Measurements from ENCODE around the gene WNT1. TPM values are rescaled to one million over a fixed set of nuclear protein-coding genes. Genes with fewer than 3 reads are reported as not detected.

WNT1 gene
- polyA plus RNA-seq, 3 donors, result 0.33 TPM; not detected in 2

- Histone ChIP-seq H3K9ac (ENCODE audit: insufficient read depth, low read length, poor library complexity, severe bottlenecking) (no peak overlapping the region), H2AFZ (ENCODE audit: insufficient read depth, low read depth, low read length, poor library complexity, severe bottlenecking) (no peak overlapping the region), H4K20me1 (ENCODE audit: insufficient read depth, low read length) (peaks cover 95% of the 10 kb centered on the region), H3K27me3 (ENCODE audit: control insufficient read depth in 2 of 2, insufficient read depth in 2 of 2, low read length in 2 of 2) (no peaks in the 10 kb centered on the region), H3K4me2 (replicated peaks; ENCODE audit: extremely low read depth, low read length, poor library complexity, severe bottlenecking) (no peak overlapping the region), H3K27ac (ENCODE audit: low read depth in 1 of 2, low read length in 2 of 2) (peak overlapping the region in 1 of 2 donors; percentile 40), H3K79me2 (ENCODE audit: insufficient read depth, low read length) (peaks cover 17% of the 10 kb centered on the region), H3K4me1 (ENCODE audit: control insufficient read depth in 1 of 2, insufficient read depth in 2 of 2, low read length in 2 of 2) (peaks cover 29 to 30% of the 10 kb centered on the region in 2 donors), H3K4me3 (replicated peaks in 1 of 3; ENCODE audit: low read depth in 2 of 3, low read length in 3 of 3) (no peak overlapping the region), H3K9me3 (replicated peaks in 1 of 2; ENCODE audit: control insufficient read depth in 1 of 2, insufficient read depth in 1 of 2, low read length in 2 of 2) (no peaks in the 10 kb centered on the region), H3K36me3 (replicated peaks in 1 of 2; ENCODE audit: control insufficient read depth in 1 of 2, insufficient read depth in 2 of 2, low read length in 2 of 2) (peaks cover 44 to 91% of the 10 kb centered on the region in 2 donors)
- Mint-ChIP-seq H3K27ac (peak overlapping the region; percentile 15 to 90 (median 70)), H3K4me3 (no peak overlapping the region), H3K9me3 (no peaks in the 10 kb centered on the region), H3K36me3 (peaks cover 78 to 93% of the 10 kb centered on the region in 2 donors), H3K27me3 (ENCODE audit: low read depth in 3 of 3) (peaks cover 0 to 2% (median 0%) of the 10 kb centered on the region in 3 donors), H3K4me1 (peaks cover 34% of the 10 kb centered on the region)
- peak in 2 of 3 donors; percentile 32 to 46 for DNase-seq
- 48% methylated on average over 7 of the region's 7 CpGs for WGBS (ENCODE audit: insufficient coverage)
- no peak for TF ChIP-seq CTCF (IDR thresholded peaks at IDR 0.05)
- intact Hi-C loops (cut with micrococcal nuclease), result no loop called here
These were observed 39.3 kb upstream of the WNT1 start for GRCh38 chr12:48938805-48939204.

GRCh38 chr12:48940181-48940580 is 37.9 kb upstream of the WNT1 start:
- TF ChIP-seq CTCF (IDR thresholded peaks at IDR 0.05), result no peak
- peak; percentile 77 to 92 (median 85) for DNase-seq
- Mint-ChIP-seq H3K36me3 (peaks cover 71 to 88% of the 10 kb centered on the region in 2 donors), H3K9me3 (no peaks in the 10 kb centered on the region), H3K27me3 (ENCODE audit: low read depth in 3 of 3) (peaks cover 0 to 2% (median 0%) of the 10 kb centered on the region in 3 donors), H3K4me3 (no peak overlapping the region), H3K4me1 (peaks cover 36% of the 10 kb centered on the region), H3K27ac (peak overlapping the region; percentile 72 to 91 (median 86))
- Histone ChIP-seq H3K36me3 (replicated peaks in 1 of 2; ENCODE audit: control insufficient read depth in 1 of 2, insufficient read depth in 2 of 2, low read length in 2 of 2) (peaks cover 43 to 84% of the 10 kb centered on the region in 2 donors), H4K20me1 (ENCODE audit: insufficient read depth, low read length) (peaks cover 97% of the 10 kb centered on the region), H3K4me3 (replicated peaks in 1 of 3; ENCODE audit: low read depth in 2 of 3, low read length in 3 of 3) (no peak overlapping the region), H3K27ac (ENCODE audit: low read depth in 1 of 2, low read length in 2 of 2) (peak overlapping the region; percentile 21 to 35), H3K4me1 (ENCODE audit: control insufficient read depth in 1 of 2, insufficient read depth in 2 of 2, low read length in 2 of 2) (peaks cover 29 to 30% of the 10 kb centered on the region in 2 donors), H3K27me3 (ENCODE audit: control insufficient read depth in 2 of 2, insufficient read depth in 2 of 2, low read length in 2 of 2) (no peaks in the 10 kb centered on the region), H3K79me2 (ENCODE audit: insufficient read depth, low read length) (peaks cover 29% of the 10 kb centered on the region), H2AFZ (ENCODE audit: insufficient read depth, low read depth, low read length, poor library complexity, severe bottlenecking) (no peak overlapping the region), H3K4me2 (replicated peaks; ENCODE audit: extremely low read depth, low read length, poor library complexity, severe bottlenecking) (no peak overlapping the region), H3K9me3 (replicated peaks in 1 of 2; ENCODE audit: control insufficient read depth in 1 of 2, insufficient read depth in 1 of 2, low read length in 2 of 2) (no peaks in the 10 kb centered on the region), H3K9ac (ENCODE audit: insufficient read depth, low read length, poor library complexity, severe bottlenecking) (no peak overlapping the region)
- intact Hi-C loops (cut with micrococcal nuclease), result no loop called here
- WGBS (ENCODE audit: insufficient coverage), result no CpG with 5 or more reads among the region's 3 CpGs
